Pancreas (tissue), 10 donors: Measurements from ENCODE around the gene IL17REL. TPM values are rescaled to one million over a fixed set of nuclear protein-coding genes. Genes with fewer than 3 reads are reported as not detected.

Experiments used
- ATAC-seq, 4 donors: fragments of 200-7000 bp; cut with Tn5 transposase; one replicate each; pipeline versions ENCODE4 v1.8.0 to v1.9.1; 2020; ENCODE audit warnings: mild to moderate bottlenecking in 4 of 4, moderate library complexity in 4 of 4
- DNase-seq, 6 donors: peaks; one replicate each; pipeline ENCODE4 v3.0.0-alpha.2; 2020
- FAIRE-seq: peaks from 2 replicates; lab custom pipeline; 2012; peaks lifted over from hg19 to GRCh38; lab: Jason Lieb, UNC
- H3K27ac ChIP-seq, 4 donors: fragments of 200-600 bp; sonication (generic); 1 replicate in 3 of 4; 2 replicates in 1 of 4; pipeline versions ENCODE4 v1.5.0 to v1.8.0; 2020
- H3K27me3 ChIP-seq, 4 donors: fragments of 200-600 bp; one replicate each; pipeline ENCODE4 v1.8.0; 2021
- H3K36me3 ChIP-seq, 3 donors: fragments of 200-600 bp; sonication (generic) in 1 of 3; one replicate each; pipeline versions ENCODE4 v1.5.0 to v1.8.0; 2020 to 2021
- H3K4me1 ChIP-seq, 3 donors: fragments of 200-600 bp; one replicate each; pipeline ENCODE4 v1.8.0; 2021
- H3K4me3 ChIP-seq, 4 donors: fragments of 200-600 bp; sonication (generic) in 2 of 4; one replicate each; pipeline versions ENCODE4 v1.5.0 to v1.8.0; 2020 to 2021
- H3K9me3 ChIP-seq, 4 donors: fragments of 200-600 bp; one replicate each; pipeline ENCODE4 v1.8.0; 2021
- CTCF ChIP-seq, 4 donors: fragments of 200-600 bp; sonication (generic) in 3 of 4; IDR thresholded peaks; one replicate each; pipeline versions ENCODE4 v1.5.0 to v1.8.0; 2021; ENCODE audit warnings: antibody characterized with exemption in 4 of 4
- WGBS, 2 donors: extraction: QIAGEN DNeasy Blood & Tissue Kit; methylation state at CpG; one replicate each; pipeline ENCODE4 v1.1.7; 2013; 5-methylcytosine and 5-hydroxymethylcytosine counted together
- intact Hi-C, 3 donors: fragments of 100-400 bp; cut with DNase I; formaldehyde crosslinking; loops; one replicate each; pipeline versions ENCODE4 v1.11.1 to v1.14.2; 2022
- polyA plus RNA-seq, 2 donors: library from polyadenylated mRNA; stranded (reverse); fragments of 200-250 nt; gene quantifications; one replicate each; pipeline ENCODE4 v1.2.3, GENCODE V29; 2013
- total RNA-seq, 6 donors: library from RNA; stranded (reverse); fragmentation: NEBNext Ultra II Directional in 4 of 6; extraction: Animal tissue kit (Norgen Biotek cat#: 25700) in 4 of 6; gene quantifications; one replicate each; pipeline versions ENCODE4 v1.2.1 to v1.2.4, GENCODE V29; 2021 to 2023
- donor health status: healthy with polysubstance abuse.
- donor health status: DM: no; HTN: no; CAD: no; lungs with moderate emphysema.
- donor health status: DM: no; HTN: no; CAD: no.
- donor health status: control.
- donor health status: control.
- donor health status: Bipolar disorder and iron deficiency.
- donor health status: DM: yes; HTN: yes; CAD: no.
- donor health status: DM: no; HTN: no; CAD: no.
- donor health status: DM: no; HTN: no; CAD: no.
- donor health status: DM: yes; HTN: yes; CAD: no.

The IL17REL gene
- total and polyA plus RNA-seq, 8 donors = not detected

GRCh38 chr22:50020606-50021005, 8.0 kb upstream of the IL17REL start:
- DNase-seq (no peak), ATAC-seq (no peak), FAIRE-seq (no peak)
- WGBS, 2 donors = 74 to 91% methylated on average over 15 of the region's 15 CpGs
- no peaks in the 10 kb centered on the region for H3K36me3 ChIP-seq
- no peaks in the 10 kb centered on the region for H3K4me1 ChIP-seq
- H3K27ac ChIP-seq = no peak overlapping the region
- no peak for TF ChIP-seq CTCF (IDR thresholded peaks at IDR 0.05)
- intact Hi-C loops = no loop called here
- H3K4me3 ChIP-seq = no peak overlapping the region
- peaks cover 0 to 2% (median 0%) of the 10 kb centered on the region in 4 donors for H3K27me3 ChIP-seq
- no peaks in the 10 kb centered on the region for H3K9me3 ChIP-seq

- TF ChIP-seq CTCF (IDR thresholded peaks at IDR 0.05) = no peak
- no peak overlapping the region for H3K4me3 ChIP-seq
- intact Hi-C loops = no loop called here
- ATAC-seq (no peak), DNase-seq (no peak), FAIRE-seq (no peak)
- H3K36me3 ChIP-seq = no peaks in the 10 kb centered on the region
- no peak overlapping the region for H3K27ac ChIP-seq
- H3K9me3 ChIP-seq = no peaks in the 10 kb centered on the region
- no peaks in the 10 kb centered on the region for H3K4me1 ChIP-seq
- 60 to 73% methylated on average over 3 of the region's 3 CpGs for WGBS, 2 donors
- H3K27me3 ChIP-seq = peaks cover 0 to 7% (median 1%) of the 10 kb centered on the region in 4 donors
These were observed 6.8 kb upstream of the IL17REL start for GRCh38 chr22:50019316-50019715.

- H3K9me3 ChIP-seq = no peaks in the 10 kb centered on the region
- H3K27ac ChIP-seq = no peak overlapping the region
- H3K4me3 ChIP-seq = no peak overlapping the region
- 53% methylated on average over 11 of the region's 11 CpGs for WGBS, 2 donors
- no peak for ATAC-seq
- intact Hi-C loops = no loop called here
- DNase-seq = no peak
- H3K27me3 ChIP-seq = peaks cover 0 to 12% (median 2%) of the 10 kb centered on the region in 4 donors
- no peaks in the 10 kb centered on the region for H3K4me1 ChIP-seq
- no peaks in the 10 kb centered on the region for H3K36me3 ChIP-seq
- TF ChIP-seq CTCF (IDR thresholded peaks at IDR 0.05) = no peak
- FAIRE-seq = no peak
These were observed 6.2 kb upstream of the IL17REL start for GRCh38 chr22:50018608-50019285.

DNA sequence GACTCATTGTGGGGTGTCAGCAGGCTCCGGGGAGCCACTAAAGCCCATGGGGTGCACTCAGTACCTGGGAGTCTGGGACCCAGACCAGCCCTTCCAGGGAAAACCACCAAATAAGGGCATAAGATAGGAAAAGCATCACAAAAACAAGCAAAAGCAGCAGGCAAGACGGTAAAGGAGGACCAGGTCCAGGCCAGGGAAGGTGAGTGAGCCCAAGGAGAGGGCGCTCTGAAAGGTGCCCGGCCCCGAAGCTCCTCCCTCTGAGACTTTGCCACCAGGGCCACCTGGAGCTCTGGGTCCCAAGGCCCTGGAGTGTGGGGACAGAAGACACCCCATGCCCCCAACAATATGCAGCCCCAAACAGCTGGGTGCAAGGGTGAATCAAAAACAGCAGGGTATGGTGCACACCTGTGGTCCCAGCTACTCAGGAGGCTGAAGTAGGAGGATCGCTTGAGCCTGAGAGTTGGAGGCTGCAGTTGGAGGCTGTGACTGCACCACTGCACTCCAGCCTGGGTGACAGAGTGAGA, 5.2 kb upstream of the IL17REL start:
- H3K9me3 ChIP-seq = no peaks in the 10 kb centered on the region
- H3K36me3 ChIP-seq = no peaks in the 10 kb centered on the region
- H3K27ac ChIP-seq = no peak overlapping the region
- ATAC-seq (no peak), DNase-seq (no peak), FAIRE-seq (no peak)
- H3K27me3 ChIP-seq = peaks cover 0 to 11% (median 2%) of the 10 kb centered on the region in 4 donors
- no peak for TF ChIP-seq CTCF (IDR thresholded peaks at IDR 0.05)
- no peak overlapping the region for H3K4me3 ChIP-seq
- WGBS, 2 donors = 81 to 88% methylated on average over 6 of the region's 6 CpGs
- intact Hi-C loops = no loop called here
- no peaks in the 10 kb centered on the region for H3K4me1 ChIP-seq
